HepG2 (cell line): ENCODE measurements around the gene MTO1. TPM values are rescaled to one million over a fixed set of nuclear protein-coding genes. Genes with fewer than 3 reads are reported as not detected.
A peak's percentile ranks its signal among the peaks of the same experiment; 100 is the strongest.

Experiments used
- ATF3 ChIP-seq: sonication (generic); formaldehyde crosslinking; IDR thresholded peaks from 2 replicates; pipeline ENCODE4 v1.4.0; 2020; ENCODE audit warnings: missing genetic modification reagents
- DR1 ChIP-seq: sonication (generic); formaldehyde crosslinking; IDR thresholded peaks from 2 replicates; pipeline ENCODE4 v1.8.0; 2021; ENCODE audit warnings: mild to moderate bottlenecking, missing genetic modification reagents, inconsistent platforms
- E2F2 ChIP-seq: sonication (generic); formaldehyde crosslinking; IDR thresholded peaks from 2 replicates; pipeline ENCODE4 v1.4.0; 2020; ENCODE audit warnings: missing genetic modification reagents, borderline replicate concordance
- GATA4 ChIP-seq: sonication (generic); IDR thresholded peaks from 2 replicates; pipeline ENCODE4 v1.6.1; 2016; ENCODE audit warnings: antibody characterized with exemption, low read depth, borderline replicate concordance
- GATAD2A ChIP-seq: IDR thresholded peaks from 2 replicates; pipeline ENCODE4 v1.6.1; 2016
- HCFC1 ChIP-seq: fragments of 150-350 bp; IDR thresholded peaks from 2 replicates; pipeline ENCODE4 v1.6.1; 2014; ENCODE audit warnings: low read depth, low read length
- KLF9 ChIP-seq: IDR thresholded peaks from 2 replicates; pipeline ENCODE4 v1.6.1; 2016; ENCODE audit warnings: low read depth
- NCOA1 ChIP-seq: sonication (generic); formaldehyde crosslinking; IDR thresholded peaks from 2 replicates; pipeline ENCODE4 v1.9.0; 2021; ENCODE audit warnings: missing genetic modification reagents
- RFX1 ChIP-seq: fragments of 450-650 bp; IDR thresholded peaks from 2 replicates; pipeline ENCODE4 v1.6.1; 2017
- SALL2 ChIP-seq: sonication (generic); formaldehyde crosslinking; IDR thresholded peaks from 2 replicates; pipeline ENCODE4 v1.8.1; 2023; ENCODE audit warnings: mild to moderate bottlenecking, missing genetic modification reagents, inconsistent platforms
- TBL1XR1 ChIP-seq: fragments of 150-350 bp; IDR thresholded peaks from 2 replicates; pipeline ENCODE4 v1.6.1; 2014; ENCODE audit warnings: borderline replicate concordance, low read length; ENCODE audit not compliant: partially characterized antibody
- ZBTB1 ChIP-seq: sonication (generic); formaldehyde crosslinking; IDR thresholded peaks from 2 replicates; pipeline ENCODE4 v1.4.0; 2020; ENCODE audit warnings: missing genetic modification reagents, borderline replicate concordance
- ZBTB42 ChIP-seq: sonication (generic); formaldehyde crosslinking; IDR thresholded peaks from 2 replicates; pipeline ENCODE4 v1.5.0; 2020; ENCODE audit warnings: mild to moderate bottlenecking, missing genetic modification reagents
- ZKSCAN1 ChIP-seq: fragments of 150-350 bp; IDR thresholded peaks from 2 replicates; pipeline ENCODE4 v1.6.1; 2014; ENCODE audit warnings: low read length
- ZNF296 ChIP-seq: sonication (generic); formaldehyde crosslinking; conservative IDR thresholded peaks from 2 replicates; pipeline ENCODE4 v1.5.0; 2020; ENCODE audit warnings: mild to moderate bottlenecking, missing genetic modification reagents
- ZNF382 ChIP-seq: sonication (generic); formaldehyde crosslinking; IDR thresholded peaks from 2 replicates; pipeline ENCODE4 v1.5.0; 2020; ENCODE audit warnings: missing genetic modification reagents, mild to moderate bottlenecking, borderline replicate concordance
- ZNF414 ChIP-seq: sonication (generic); formaldehyde crosslinking; IDR thresholded peaks from 2 replicates; pipeline ENCODE4 v1.5.0; 2020; ENCODE audit warnings: missing genetic modification reagents
- ZNF446 ChIP-seq: sonication (generic); formaldehyde crosslinking; IDR thresholded peaks from 2 replicates; pipeline ENCODE4 v1.5.0; 2020; ENCODE audit warnings: mild to moderate bottlenecking, missing genetic modification reagents
- polyA plus RNA-seq, 8 experiments: library from polyadenylated mRNA; depleted of rRNA in 3 of 8; stranded (reverse) in 7 of 8; unstranded in 1 of 8; fragments of >200 nt; fragmentation: Illumina TruSeq in 4 of 8; extraction: Trizol in 4 of 8; gene quantifications; 2 replicates each; pipeline versions ENCODE4 v1.2.1 to v1.2.3, GENCODE V29; 2011 to 2016; ENCODE audit warnings: low read depth in 4 of 8, missing spikeins in 1 of 8, mixed read lengths in 1 of 8; ENCODE audit not compliant: insufficient read depth in 1 of 8
- total RNA-seq, 5 experiments: library from RNA; depleted of rRNA; stranded (reverse); fragments of >200 nt; fragmentation: Illumina TruSeq; extraction: Trizol; gene quantifications; 2 replicates each; pipeline ENCODE4 v1.2.3, GENCODE V29; 2016; ENCODE audit warnings: low read depth in 1 of 5
- TF ChIP-seq, protein P1 (sequence below): sonication (generic); formaldehyde crosslinking; IDR thresholded peaks from 2 replicates; pipeline ENCODE4 v1.9.0; 2021; ENCODE audit warnings: missing genetic modification reagents, borderline replicate concordance
- TF ChIP-seq, protein P2 (sequence below): sonication (generic); formaldehyde crosslinking; IDR thresholded peaks from 2 replicates; pipeline ENCODE4 v1.5.1; 2020; ENCODE audit warnings: mild to moderate bottlenecking, moderate library complexity, missing genetic modification reagents

Gene MTO1
- total and polyA plus RNA-seq, 2 of the 13 experiments (the other 11 are each of a cell fraction or from before 2014, with no cell fraction given): 21.1 to 45.3 TPM

- TF ChIP-seq, protein P1, sequence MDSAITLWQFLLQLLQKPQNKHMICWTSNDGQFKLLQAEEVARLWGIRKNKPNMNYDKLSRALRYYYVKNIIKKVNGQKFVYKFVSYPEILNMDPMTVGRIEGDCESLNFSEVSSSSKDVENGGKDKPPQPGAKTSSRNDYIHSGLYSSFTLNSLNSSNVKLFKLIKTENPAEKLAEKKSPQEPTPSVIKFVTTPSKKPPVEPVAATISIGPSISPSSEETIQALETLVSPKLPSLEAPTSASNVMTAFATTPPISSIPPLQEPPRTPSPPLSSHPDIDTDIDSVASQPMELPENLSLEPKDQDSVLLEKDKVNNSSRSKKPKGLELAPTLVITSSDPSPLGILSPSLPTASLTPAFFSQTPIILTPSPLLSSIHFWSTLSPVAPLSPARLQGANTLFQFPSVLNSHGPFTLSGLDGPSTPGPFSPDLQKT (CRISPR knock-in tag): peak; percentile 54; the same call in 1 of the 2 replicates
- TF ChIP-seq NCOA1 (CRISPR knock-in tag): no peak; the same call in 1 of the 2 replicates
- TF ChIP-seq ZNF382: no peak
- peak; percentile 57; the same call in 1 of the 2 replicates for TF ChIP-seq ZBTB42 (CRISPR knock-in tag)
- TF ChIP-seq GATAD2A (CRISPR knock-in tag): 0 out of 2 replicates have a peak, but pooled peaks have one; percentile 41
- TF ChIP-seq KLF9 (CRISPR knock-in tag): peak; percentile 27; the same call in 1 of the 2 replicates
- 0 out of 2 replicates have a peak, but pooled peaks have one; percentile 42 for TF ChIP-seq E2F2 (CRISPR knock-in tag)
- TF ChIP-seq ZBTB1 (CRISPR knock-in tag): no peak; the same call in 1 of the 2 replicates
- peak; percentile 91 for TF ChIP-seq GATA4
- peak; percentile 63 for TF ChIP-seq ATF3 (CRISPR knock-in tag)
- no peak for TF ChIP-seq RFX1
- TF ChIP-seq ZNF414: no peak; the same call in 1 of the 2 replicates
- peak; percentile 42; the same call in 1 of the 2 replicates for TF ChIP-seq ZNF296
- TF ChIP-seq ZNF446 (CRISPR knock-in tag): peak; percentile 84; the same call in 1 of the 2 replicates
- TF ChIP-seq SALL2 (CRISPR knock-in tag): 0 out of 2 replicates have a peak, but pooled peaks have one; percentile 8
- TF ChIP-seq DR1 (CRISPR knock-in tag): peak; percentile 99
- TF ChIP-seq HCFC1: peak; percentile 40; the same call in 1 of the 2 replicates
- TF ChIP-seq, protein P2, sequence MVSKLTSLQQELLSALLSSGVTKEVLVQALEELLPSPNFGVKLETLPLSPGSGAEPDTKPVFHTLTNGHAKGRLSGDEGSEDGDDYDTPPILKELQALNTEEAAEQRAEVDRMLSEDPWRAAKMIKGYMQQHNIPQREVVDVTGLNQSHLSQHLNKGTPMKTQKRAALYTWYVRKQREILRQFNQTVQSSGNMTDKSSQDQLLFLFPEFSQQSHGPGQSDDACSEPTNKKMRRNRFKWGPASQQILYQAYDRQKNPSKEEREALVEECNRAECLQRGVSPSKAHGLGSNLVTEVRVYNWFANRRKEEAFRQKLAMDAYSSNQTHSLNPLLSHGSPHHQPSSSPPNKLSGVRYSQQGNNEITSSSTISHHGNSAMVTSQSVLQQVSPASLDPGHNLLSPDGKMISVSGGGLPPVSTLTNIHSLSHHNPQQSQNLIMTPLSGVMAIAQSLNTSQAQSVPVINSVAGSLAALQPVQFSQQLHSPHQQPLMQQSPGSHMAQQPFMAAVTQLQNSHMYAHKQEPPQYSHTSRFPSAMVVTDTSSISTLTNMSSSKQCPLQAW (CRISPR knock-in tag): peak; percentile 93
- TF ChIP-seq TBL1XR1: peak; percentile 84
- TF ChIP-seq ZKSCAN1: peak; percentile 47
These were observed 59.3 kb downstream of the MTO1 start, which contains the start of gene EEF1A1 (continued) for GRCh38 chr6:73520688-73521350.
